HG02588 (cell line): Measurements from ENCODE around the gene MIXL1.
A peak's percentile ranks its signal among the peaks of the same experiment; 100 is the strongest.
"Not testable (repeated sequence)": the region's sequence is repeated elsewhere in the genome, so short reads cannot be mapped to it uniquely, and the experiment has no call there.

Experiments used
- ATAC-seq: cut with Tn5 transposase; IDR thresholded peaks from one replicate; pipeline ENCODE4 v1.9.1; 2021; ENCODE audit warnings: mild to moderate bottlenecking, moderate library complexity; ENCODE audit not compliant: unreplicated experiment

The MIXL1 gene

GRCh38 chr1:226212545-226212944 lies 10.9 kb upstream of the MIXL1 start:
- ATAC-seq = no peak

- ATAC-seq = no peak
These were observed 8.2 kb upstream of the MIXL1 start for GRCh38 chr1:226215239-226215638.

GRCh38 chr1:226216056-226216455 lies 7.4 kb upstream of the MIXL1 start:
- no peak for ATAC-seq

- no peak for ATAC-seq
These were observed 6.2 kb upstream of the MIXL1 start for GRCh38 chr1:226217273-226217672.

- ATAC-seq = no peak
These were observed 2.8 kb upstream of the MIXL1 start for GRCh38 chr1:226220473-226221189.

GRCh38 chr1:226222686-226223085 lies 778 bp upstream of the MIXL1 start:
- no peak for ATAC-seq

GRCh38 chr1:226223786-226224244 lies 351 bp downstream of the MIXL1 start:
- peak; percentile 79 for ATAC-seq

GRCh38 chr1:226226601-226227000 lies 3.1 kb downstream of the MIXL1 start:
- ATAC-seq = no peak

GRCh38 chr1:226233293-226233692 lies 9.8 kb downstream of the MIXL1 start:
- peak; percentile 66 for ATAC-seq

GRCh38 chr1:226233806-226234205 lies 10.3 kb downstream of the MIXL1 start:
- ATAC-seq = no peak

- no peak for ATAC-seq
These were observed 13.4 kb downstream of the MIXL1 start for GRCh38 chr1:226236826-226237225.

GRCh38 chr1:226239421-226239820 lies 16.0 kb downstream of the MIXL1 start:
- ATAC-seq = no peak

- ATAC-seq = no peak
These were observed 24.6 kb downstream of the MIXL1 start for GRCh38 chr1:226248091-226248490.

- ATAC-seq = no peak
These were observed 25.3 kb downstream of the MIXL1 start for GRCh38 chr1:226248796-226249195.

- ATAC-seq = no peak
These were observed 27.0 kb downstream of the MIXL1 start for GRCh38 chr1:226250511-226250910.

GRCh38 chr1:226252841-226253240 lies 29.4 kb downstream of the MIXL1 start:
- ATAC-seq = not testable (repeated sequence)

- no peak for ATAC-seq
These were observed 30.5 kb downstream of the MIXL1 start for GRCh38 chr1:226253933-226254332.

GRCh38 chr1:226255380-226255779 lies 31.9 kb downstream of the MIXL1 start:
- ATAC-seq = no peak

GRCh38 chr1:226261818-226262217 lies 38.4 kb downstream of the MIXL1 start:
- ATAC-seq = no peak

GRCh38 chr1:226268421-226269124 lies 45.1 kb downstream of the MIXL1 start:
- ATAC-seq = no peak

GRCh38 chr1:226272233-226272902 lies 48.9 kb downstream of the MIXL1 start:
- ATAC-seq = not testable (repeated sequence)

- ATAC-seq = no peak
These were observed 50.7 kb downstream of the MIXL1 start for GRCh38 chr1:226274138-226274537.
